HG03045 (cell line): ENCODE data around the gene ARL15.

Experiments
- ATAC-seq: cut with Tn5 transposase; IDR thresholded peaks from one replicate; pipeline ENCODE4 v1.9.1; 2021; ENCODE audit warnings: mild to moderate bottlenecking, moderate library complexity; ENCODE audit not compliant: unreplicated experiment

Gene ARL15

GRCh38 chr5:54288568-54289217, 21.7 kb downstream of the ARL15 start:
- ATAC-seq = no peak

- ATAC-seq = no peak
Observed at GRCh38 chr5:54285686-54286085, 24.7 kb downstream of the ARL15 start.

- ATAC-seq = no peak
Observed at GRCh38 chr5:54284586-54284985, 25.8 kb downstream of the ARL15 start.

- no peak for ATAC-seq
Observed at GRCh38 chr5:54282876-54283275, 27.5 kb downstream of the ARL15 start.

- ATAC-seq = no peak
Observed at GRCh38 chr5:54281960-54282692, 28.2 kb downstream of the ARL15 start.

GRCh38 chr5:54279960-54280359, 30.4 kb downstream of the ARL15 start:
- no peak for ATAC-seq

- no peak for ATAC-seq
Observed at GRCh38 chr5:54278979-54279717, 31.2 kb downstream of the ARL15 start.

GRCh38 chr5:54278036-54278830, 32.1 kb downstream of the ARL15 start:
- no peak for ATAC-seq

GRCh38 chr5:54276048-54276447, 34.3 kb downstream of the ARL15 start:
- no peak for ATAC-seq

- ATAC-seq = no peak
Observed at GRCh38 chr5:54275361-54275760, 35.0 kb downstream of the ARL15 start.

GRCh38 chr5:54274944-54275343, 35.4 kb downstream of the ARL15 start:
- ATAC-seq = no peak

- no peak for ATAC-seq
Observed at GRCh38 chr5:54273715-54274114, 36.7 kb downstream of the ARL15 start.

GRCh38 chr5:54272746-54273145, 37.6 kb downstream of the ARL15 start:
- no peak for ATAC-seq

GRCh38 chr5:54270326-54270725, 40.0 kb downstream of the ARL15 start:
- no peak for ATAC-seq

- ATAC-seq = no peak
Observed at GRCh38 chr5:54264574-54264973, 45.8 kb downstream of the ARL15 start.

- ATAC-seq = no peak
Observed at GRCh38 chr5:54263447-54263846, 46.9 kb downstream of the ARL15 start.

- ATAC-seq = no peak
Observed at GRCh38 chr5:54261596-54261995, 48.8 kb downstream of the ARL15 start.

- no peak for ATAC-seq
Observed at GRCh38 chr5:54259981-54260380, 50.4 kb downstream of the ARL15 start.

GRCh38 chr5:54259090-54259489, 51.3 kb downstream of the ARL15 start:
- no peak for ATAC-seq

- ATAC-seq = no peak
Observed at GRCh38 chr5:54257366-54258118, 52.8 kb downstream of the ARL15 start.
